HG03521 (cell line): ENCODE data around the gene GPS1.

Experiments used
- ATAC-seq: cut with Tn5 transposase; IDR thresholded peaks from one replicate; pipeline ENCODE4 v1.9.1; 2021; ENCODE audit warnings: mild to moderate bottlenecking, moderate library complexity; ENCODE audit not compliant: unreplicated experiment

The GPS1 gene

GRCh38 chr17:82076018-82076784 is 24.5 kb downstream of the GPS1 start:
- ATAC-seq: no peak

GRCh38 chr17:82076785-82077591 is 25.3 kb downstream of the GPS1 start:
- ATAC-seq: no peak

GRCh38 chr17:82077617-82078358 is 26.1 kb downstream of the GPS1 start:
- ATAC-seq: no peak

- ATAC-seq: no peak
Observed at GRCh38 chr17:82078433-82078832, 26.7 kb downstream of the GPS1 start.

GRCh38 chr17:82079001-82079677 is 27.4 kb downstream of the GPS1 start:
- no peak for ATAC-seq

GRCh38 chr17:82080048-82080788 is 28.5 kb downstream of the GPS1 start:
- ATAC-seq: no peak

- ATAC-seq: no peak
Observed at GRCh38 chr17:82080789-82081464, 29.2 kb downstream of the GPS1 start.

GRCh38 chr17:82081546-82081945 is 29.8 kb downstream of the GPS1 start:
- no peak for ATAC-seq

GRCh38 chr17:82081966-82082365 is 30.3 kb downstream of the GPS1 start:
- no peak for ATAC-seq

- no peak for ATAC-seq
Observed at GRCh38 chr17:82082456-82082855, 30.8 kb downstream of the GPS1 start.

GRCh38 chr17:82083009-82083408 is 31.3 kb downstream of the GPS1 start:
- ATAC-seq: no peak

GRCh38 chr17:82083533-82084359 is 32.0 kb downstream of the GPS1 start:
- no peak for ATAC-seq

- no peak for ATAC-seq
Observed at GRCh38 chr17:82084373-82085030, 32.8 kb downstream of the GPS1 start.

- no peak for ATAC-seq
Observed at GRCh38 chr17:82085031-82085861, 33.5 kb downstream of the GPS1 start.

GRCh38 chr17:82085931-82086764 is 34.5 kb downstream of the GPS1 start:
- no peak for ATAC-seq
